Esophagus muscularis mucosa (tissue), 4 donors: Measurements from ENCODE around the gene AHCYL2. TPM values are rescaled to one million over a fixed set of nuclear protein-coding genes. Genes with fewer than 3 reads are reported as not detected.

Experiments
- DNase-seq: peaks from one replicate; pipeline ENCODE4 v3.0.0-alpha.2; 2017; ENCODE audit errors: extremely low spot score
- H3K27ac ChIP-seq, 4 donors: fragments of 200-600 bp; sonication (generic); replicated peaks in 1 of 4; 1 replicate in 3 of 4; 2 replicates in 1 of 4; pipeline ENCODE4 v1.5.1; 2016 to 2019; ENCODE audit warnings: mild to moderate bottlenecking in 1 of 4
- H3K27me3 ChIP-seq, 4 donors: fragments of 200-600 bp; sonication (generic); one replicate each; pipeline versions ENCODE4 v1.5.1 to v1.6.0; 2016 to 2019
- H3K36me3 ChIP-seq, 4 donors: fragments of 200-600 bp; sonication (generic); one replicate each; pipeline ENCODE4 v1.5.1; 2016 to 2019
- H3K4me1 ChIP-seq, 4 donors: fragments of 200-600 bp; sonication (generic); one replicate each; pipeline ENCODE4 v1.5.1; 2016 to 2019
- H3K4me3 ChIP-seq, 4 donors: fragments of 200-600 bp; sonication (generic); 1 replicate in 2 of 4; 2 replicates in 2 of 4; pipeline ENCODE4 v1.5.1; 2016 to 2019; ENCODE audit warnings: mild to moderate bottlenecking in 4 of 4, moderate library complexity in 1 of 4
- H3K9me3 ChIP-seq, 4 donors: fragments of 200-600 bp; sonication (generic); 1 replicate in 3 of 4; 2 replicates in 1 of 4; pipeline ENCODE4 v1.5.1; 2016 to 2019
- CTCF ChIP-seq, 3 experiments: fragments of 200-600 bp in 2 of 3; fragments of 450-650 bp in 1 of 3; sonication (generic) in 2 of 3; IDR thresholded peaks; one replicate each; pipeline ENCODE4 v1.5.1; 2017 to 2019; ENCODE audit warnings: antibody characterized with exemption in 3 of 3, mild to moderate bottlenecking in 2 of 3, moderate library complexity in 1 of 3
- EP300 ChIP-seq: sonication (generic); formaldehyde crosslinking; IDR thresholded peaks from one replicate; pipeline ENCODE4 v1.6.1; 2017; ENCODE audit warnings: antibody characterized with exemption
- POLR2A ChIP-seq: fragments of 450-650 bp; IDR thresholded peaks from one replicate; pipeline ENCODE4 v1.6.1; 2017; ENCODE audit warnings: antibody characterized with exemption, moderate library complexity, mild to moderate bottlenecking, low read depth
- POLR2AphosphoS5 ChIP-seq, 2 donors: sonication (generic); formaldehyde crosslinking; IDR thresholded peaks; one replicate each; pipeline ENCODE4 v1.6.1; 2017; ENCODE audit warnings: antibody characterized with exemption in 2 of 2
- WGBS: methylation state at CpG from one replicate; pipeline ENCODE4 v1.1.5; 2018; 5-methylcytosine and 5-hydroxymethylcytosine counted together
- intact Hi-C: fragments of 100-400 bp; cut with DNase I; formaldehyde crosslinking; loops from one replicate; pipeline ENCODE4 v1.15.1; 2023
- total RNA-seq, 4 donors: library from RNA; depleted of rRNA; stranded (reverse); fragments of >200 nt; gene quantifications; one replicate each; pipeline versions ENCODE4 v1.1.0 to v1.2.1, GENCODE V29; 2016

Gene AHCYL2
- total RNA-seq, 4 donors from 2014 or later, result 9.7 to 14.2 (median 11.9) TPM

- no peak for DNase-seq
- Histone ChIP-seq H3K4me1 (peaks cover 11 to 18% (median 16%) of the 10 kb centered on the region in 4 donors), H3K27ac (no peak overlapping the region), H3K27me3 (no peaks in the 10 kb centered on the region), H3K9me3 (no peaks in the 10 kb centered on the region), H3K36me3 (peaks cover 0 to 11% (median 3%) of the 10 kb centered on the region in 4 donors), H3K4me3 (no peak overlapping the region)
- intact Hi-C loops, result no loop called here
- WGBS, result 88% methylated on average over 8 of the region's 8 CpGs
- TF ChIP-seq POLR2AphosphoS5 (IDR thresholded peaks at IDR 0.05) (no peak), CTCF (IDR thresholded peaks at IDR 0.05) (no peak), POLR2A (no peak), EP300 (no peak)
Observed at GRCh38 chr7:129431911-129432643, 207.2 kb downstream of the AHCYL2 start.

GRCh38 chr7:129433847-129434674, 209.2 kb downstream of the AHCYL2 start, which contains the start of gene STRIP2:
STRIP2 (plus strand) TSS chr7:129434432; CDS start chr7:129434473, 41 bp downstream.
- under 1% methylated on average over 35 of the region's 75 CpGs for WGBS
- H3K27me3 ChIP-seq, result no peaks in the 10 kb centered on the region
- intact Hi-C loops, result no loop called here
- H3K27ac ChIP-seq, result peak within 1 kb of the TSS; percentile 71 to 84 (median 74)
- peaks cover 11 to 18% (median 16%) of the 10 kb centered on the region in 4 donors for H3K4me1 ChIP-seq
- peak within 1 kb of the TSS; percentile 59 to 73 (median 70) for H3K4me3 ChIP-seq
- TF ChIP-seq EP300 (no peak), POLR2A (no peak), POLR2AphosphoS5 (IDR thresholded peaks at IDR 0.05) (peak; percentile 45 to 73), CTCF (IDR thresholded peaks at IDR 0.05) (no peak)
- DNase-seq, result peak; percentile 98
- H3K36me3 ChIP-seq, result no peaks in the 10 kb centered on the region
- no peaks in the 10 kb centered on the region for H3K9me3 ChIP-seq

- no peak for DNase-seq
- H3K4me1 ChIP-seq, result peaks cover 11 to 18% (median 16%) of the 10 kb centered on the region in 4 donors
- intact Hi-C loops, result no loop called here
- TF ChIP-seq EP300, result no peak
- TF ChIP-seq POLR2AphosphoS5 (IDR thresholded peaks at IDR 0.05), result no peak
- TF ChIP-seq POLR2A, result no peak
- TF ChIP-seq CTCF (IDR thresholded peaks at IDR 0.05), result no peak
- H3K4me3 ChIP-seq, result peak overlapping the region; percentile 59 to 73 (median 70)
- H3K27ac ChIP-seq, result peak overlapping the region; percentile 71 to 84 (median 74)
- 1% methylated on average over 18 of the region's 44 CpGs for WGBS
- H3K9me3 ChIP-seq, result no peaks in the 10 kb centered on the region
- no peaks in the 10 kb centered on the region for H3K36me3 ChIP-seq
- H3K27me3 ChIP-seq, result no peaks in the 10 kb centered on the region
Observed at GRCh38 chr7:129434675-129435318, 210.0 kb downstream of the AHCYL2 start.

- peaks cover 11 to 18% (median 16%) of the 10 kb centered on the region in 4 donors for H3K4me1 ChIP-seq
- no peaks in the 10 kb centered on the region for H3K9me3 ChIP-seq
- intact Hi-C loops, result no loop called here
- WGBS, result 92% methylated on average over 2 of the region's 2 CpGs
- no peak overlapping the region for H3K27ac ChIP-seq
- H3K4me3 ChIP-seq, result peak overlapping the region in 3 of 4 donors; percentile 59 to 73 (median 71)
- no peaks in the 10 kb centered on the region for H3K27me3 ChIP-seq
- no peak for DNase-seq
- no peak for TF ChIP-seq EP300
- no peaks in the 10 kb centered on the region for H3K36me3 ChIP-seq
Observed at GRCh38 chr7:129435414-129435829, 210.6 kb downstream of the AHCYL2 start.
